HG03066 (cell line): ENCODE measurements around the gene SLC35F4.

Source experiments
- ATAC-seq: cut with Tn5 transposase; IDR thresholded peaks from one replicate; pipeline ENCODE4 v1.9.1; 2021; ENCODE audit warnings: low read depth; ENCODE audit not compliant: unreplicated experiment

Gene SLC35F4

DNA sequence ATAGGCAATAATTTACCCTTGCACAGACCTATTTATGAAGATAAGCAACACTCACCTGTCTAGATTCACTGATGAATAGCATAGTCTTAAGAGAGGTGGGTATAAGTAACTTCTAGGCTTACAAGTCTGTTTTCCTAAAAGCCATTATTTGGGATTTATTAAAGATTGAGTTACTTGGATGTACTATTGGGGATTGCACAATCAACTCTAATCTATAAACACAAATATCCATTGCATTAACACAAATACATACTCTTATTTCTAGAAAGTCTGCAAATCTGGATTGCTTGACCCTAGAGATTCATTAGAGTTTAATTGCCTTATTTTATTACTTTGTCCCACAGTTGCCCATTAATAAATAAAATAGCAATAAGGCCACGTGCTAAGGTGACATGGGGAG is 224.1 kb downstream of the SLC35F4 start:
- no peak for ATAC-seq

DNA sequence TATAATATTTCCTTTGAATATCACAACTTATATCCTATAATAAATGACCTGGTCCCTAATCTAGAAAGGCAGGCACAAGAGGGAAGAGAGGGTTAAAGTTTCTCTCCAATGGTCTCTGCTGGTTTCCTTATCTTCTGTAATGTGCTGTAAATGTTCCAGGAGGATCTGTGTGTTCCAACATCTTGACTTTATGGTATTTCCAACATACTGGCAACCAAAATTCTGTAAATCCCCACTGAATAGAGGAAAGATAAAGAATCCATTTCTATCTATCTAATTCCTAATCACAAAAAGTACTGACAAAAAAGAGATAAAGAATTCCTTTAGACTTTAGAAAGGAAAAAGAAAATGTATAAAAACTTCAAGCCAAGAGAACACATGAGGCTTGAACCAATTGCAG is 225.9 kb downstream of the SLC35F4 start:
- no peak for ATAC-seq

DNA sequence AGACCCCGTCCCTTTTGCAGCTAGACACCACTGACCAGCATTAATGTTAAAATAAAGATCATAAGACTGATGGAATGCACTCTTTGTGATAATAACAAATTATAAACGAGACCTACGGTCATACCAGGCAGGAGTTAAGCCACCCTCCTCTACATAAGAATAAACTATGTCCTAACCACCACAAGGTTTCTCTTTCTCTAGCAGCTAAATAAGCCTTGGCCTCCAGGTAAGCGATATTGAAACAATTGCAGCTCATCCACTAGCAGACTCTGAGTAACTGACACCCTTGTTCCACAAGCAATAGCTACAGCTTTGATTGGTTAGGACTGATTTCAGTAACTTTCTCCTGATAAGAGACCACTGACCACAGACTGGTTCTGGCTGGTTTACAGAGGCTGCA is 228.0 kb downstream of the SLC35F4 start:
- ATAC-seq, result no peak

DNA sequence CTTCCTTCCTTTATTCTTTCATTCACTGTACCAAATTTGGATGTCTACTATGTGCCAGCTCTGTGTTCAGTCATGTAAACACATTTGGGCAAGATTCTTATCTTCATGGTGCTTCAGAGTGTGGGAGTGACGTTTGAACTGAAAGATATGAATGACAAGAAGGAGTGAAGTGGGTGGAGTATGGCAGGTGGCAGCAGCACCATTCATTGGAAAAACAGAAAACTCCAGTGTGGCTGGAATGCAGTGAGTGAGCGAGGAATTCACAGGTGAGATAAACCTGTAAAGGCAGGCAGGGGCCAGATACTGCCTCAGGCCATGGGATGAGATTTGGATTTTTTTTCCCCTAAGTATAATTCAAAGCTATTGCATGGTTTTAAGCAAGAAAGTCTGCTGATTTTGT is 231.6 kb downstream of the SLC35F4 start:
- ATAC-seq, result no peak

DNA sequence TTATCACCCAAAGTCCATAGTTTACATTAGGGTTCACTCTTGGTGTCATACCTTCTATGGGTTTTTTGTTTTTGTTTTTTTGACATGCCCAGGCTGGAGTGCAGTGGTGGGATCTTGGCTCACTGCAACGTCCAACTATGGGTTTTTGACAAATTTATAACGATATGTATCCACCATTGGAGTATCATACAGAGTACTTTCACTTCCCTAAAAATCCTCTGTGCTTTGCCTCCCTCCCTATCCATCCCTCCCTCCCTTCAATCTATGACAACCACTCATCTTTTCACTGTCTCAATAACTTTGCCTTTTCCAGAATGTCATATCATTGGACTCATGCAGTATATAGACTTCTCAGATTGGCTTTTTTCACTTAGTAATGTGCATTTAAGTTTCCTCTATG is 233.2 kb downstream of the SLC35F4 start:
- ATAC-seq, result no peak

DNA sequence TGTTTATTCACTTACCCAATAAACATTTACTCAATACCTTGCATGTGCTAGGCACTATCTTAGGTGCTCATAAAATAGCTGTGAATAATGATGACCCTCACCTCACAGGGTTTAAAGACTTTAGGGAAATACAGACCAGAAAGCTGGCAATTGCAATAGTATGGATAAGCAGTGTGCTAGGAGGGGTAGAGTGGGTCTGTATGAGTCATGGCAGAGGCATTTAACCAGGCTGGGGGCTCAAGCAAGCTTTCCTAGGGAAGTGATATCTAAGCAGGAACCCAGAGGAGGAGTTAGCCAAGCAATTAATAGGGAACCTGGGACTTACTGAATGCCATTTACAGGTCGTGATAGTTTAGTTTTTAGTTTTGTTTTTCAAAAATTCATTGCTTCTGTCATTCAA is 248.4 kb downstream of the SLC35F4 start:
- no peak for ATAC-seq

DNA sequence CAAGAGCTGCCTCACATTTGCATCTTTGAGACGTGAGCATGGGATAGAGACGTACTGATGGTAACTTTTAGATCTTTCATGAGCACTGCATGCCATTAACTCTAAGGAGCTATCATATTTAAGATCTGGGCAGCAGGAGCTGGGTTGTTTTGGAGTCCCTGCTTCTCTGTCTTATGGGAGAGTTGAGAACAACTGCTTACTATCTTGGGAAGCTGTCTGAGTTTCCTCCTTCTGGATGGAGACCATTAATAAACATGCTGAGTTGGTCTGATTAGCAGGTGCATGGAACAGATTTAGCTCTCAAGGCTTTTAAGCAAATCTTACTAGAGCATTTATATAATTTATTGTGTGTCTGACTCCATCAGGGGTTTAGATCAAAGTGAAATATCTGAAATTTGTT is 252.9 kb downstream of the SLC35F4 start:
- ATAC-seq, result no peak

DNA sequence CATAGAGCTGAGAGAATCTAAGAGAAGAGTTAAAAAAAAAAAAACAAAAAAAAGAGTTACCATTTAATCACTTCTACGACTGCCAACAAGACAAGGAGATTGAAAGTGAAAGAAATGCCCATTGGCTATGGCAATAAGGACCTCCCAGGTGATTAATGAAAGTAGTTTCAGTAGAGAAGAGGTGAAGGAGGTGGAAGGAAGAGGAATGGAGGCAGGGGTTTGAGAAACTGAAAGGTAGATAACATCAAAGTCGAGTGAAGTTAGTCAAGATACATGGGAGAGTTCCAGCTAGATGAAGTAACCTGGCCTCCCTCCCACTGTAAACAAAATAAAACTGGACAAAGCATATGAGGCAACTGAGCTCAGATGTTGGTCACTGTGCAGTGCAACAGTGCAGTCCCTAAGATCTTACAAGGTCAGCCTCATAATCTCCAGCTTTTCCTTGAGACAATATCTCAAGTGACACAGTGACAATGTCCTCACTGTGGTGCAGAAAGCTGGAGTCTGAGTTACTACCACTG is 254.3 kb downstream of the SLC35F4 start:
- ATAC-seq, result no peak

DNA sequence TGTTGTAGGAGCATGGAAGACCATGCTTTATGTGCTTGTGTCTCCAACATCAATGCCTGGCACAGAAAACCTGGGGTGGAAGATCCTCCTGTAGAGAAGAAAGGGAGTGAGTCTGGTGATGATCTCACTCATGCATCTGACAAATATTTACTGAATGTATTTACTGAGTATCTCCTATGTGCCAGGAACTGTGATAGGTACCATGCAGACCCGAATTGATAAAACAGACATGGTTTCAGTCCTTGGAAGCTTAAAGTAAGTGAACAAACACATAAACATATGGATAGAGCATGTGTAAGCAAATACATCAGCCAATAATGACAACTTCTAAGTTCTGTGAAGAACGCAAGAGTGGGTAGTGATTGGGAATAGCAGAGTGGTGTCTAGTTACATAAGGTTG is 255.3 kb downstream of the SLC35F4 start:
- no peak for ATAC-seq

DNA sequence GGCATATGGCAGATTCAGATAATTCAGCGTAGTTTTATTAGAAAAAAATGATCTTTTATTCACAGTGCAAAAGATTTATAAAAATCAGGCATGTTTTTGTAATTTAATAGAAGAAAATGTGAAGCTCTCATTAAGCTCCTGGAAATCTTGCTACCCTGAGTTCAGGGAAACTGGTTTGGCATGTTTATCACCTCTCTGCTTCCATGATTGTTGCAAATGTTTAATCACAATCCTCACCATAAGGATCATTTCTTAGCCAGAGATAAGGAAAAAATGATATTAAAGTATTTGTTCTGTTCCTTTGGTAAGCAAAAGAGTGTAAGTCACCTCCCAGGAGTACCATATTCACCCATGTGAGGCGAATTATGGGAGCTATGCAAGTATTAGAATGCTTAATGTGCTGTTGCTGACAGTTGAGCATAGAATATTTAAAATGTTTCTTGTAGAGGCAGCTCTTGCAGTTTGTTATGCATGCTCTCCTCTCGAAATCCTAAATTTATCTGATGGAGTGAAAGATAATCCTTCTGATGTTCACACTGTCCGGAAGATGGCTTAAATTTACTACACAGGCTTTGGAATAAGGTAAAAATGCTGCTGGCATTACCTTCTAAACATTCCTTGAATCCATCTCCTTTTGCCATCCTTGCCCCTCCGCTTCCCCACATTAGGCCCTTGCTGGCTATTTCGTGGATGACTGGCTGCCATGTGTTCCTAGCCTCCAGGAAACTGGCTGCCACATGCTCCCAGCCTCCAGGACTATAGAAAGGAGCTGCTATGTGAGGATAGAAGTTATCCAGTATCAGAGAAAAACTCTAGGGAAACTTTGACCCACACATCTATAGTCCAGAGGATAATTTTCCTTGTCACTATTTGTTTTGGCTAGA is 256.5 kb downstream of the SLC35F4 start:
- ATAC-seq, result no peak

DNA sequence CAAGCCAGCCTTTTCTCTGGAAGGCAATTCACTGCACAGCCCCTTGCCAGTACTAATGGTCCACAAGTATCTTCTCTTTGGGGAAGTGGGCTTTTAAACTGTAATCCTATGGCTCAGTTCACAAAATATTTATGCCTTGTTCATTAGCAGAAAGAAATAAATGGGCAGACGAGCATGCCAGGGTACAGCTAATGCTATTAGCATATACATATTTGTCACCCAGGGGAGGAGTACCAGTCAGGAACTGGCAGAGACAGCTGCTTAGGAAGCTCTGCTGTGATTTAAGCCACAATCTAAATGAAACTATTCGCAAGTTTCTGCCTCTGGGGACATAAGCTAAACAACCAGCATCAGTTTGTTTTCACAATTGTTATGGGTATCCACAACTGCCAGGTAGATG is 258.8 kb downstream of the SLC35F4 start:
- no peak for ATAC-seq

DNA sequence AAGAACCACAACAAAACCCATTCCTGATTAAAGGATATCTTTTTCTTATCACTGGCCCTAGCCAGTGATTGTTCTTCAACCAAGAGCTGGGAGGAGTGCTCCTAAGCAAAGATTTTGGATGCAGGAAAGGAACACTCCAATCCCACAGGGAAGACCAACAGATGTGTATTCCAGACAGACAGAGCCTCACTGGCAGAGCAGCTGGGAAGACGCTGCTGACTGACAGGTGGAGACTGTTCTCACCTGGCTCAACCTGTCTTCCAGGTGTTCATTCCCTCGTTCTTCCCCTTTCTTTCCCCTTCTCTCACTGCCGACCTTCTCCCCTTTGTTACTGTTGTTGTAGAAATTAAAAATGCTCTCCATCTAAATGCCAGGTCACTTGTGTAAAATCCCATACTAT is 282.5 kb downstream of the SLC35F4 start:
- ATAC-seq, result no peak

DNA sequence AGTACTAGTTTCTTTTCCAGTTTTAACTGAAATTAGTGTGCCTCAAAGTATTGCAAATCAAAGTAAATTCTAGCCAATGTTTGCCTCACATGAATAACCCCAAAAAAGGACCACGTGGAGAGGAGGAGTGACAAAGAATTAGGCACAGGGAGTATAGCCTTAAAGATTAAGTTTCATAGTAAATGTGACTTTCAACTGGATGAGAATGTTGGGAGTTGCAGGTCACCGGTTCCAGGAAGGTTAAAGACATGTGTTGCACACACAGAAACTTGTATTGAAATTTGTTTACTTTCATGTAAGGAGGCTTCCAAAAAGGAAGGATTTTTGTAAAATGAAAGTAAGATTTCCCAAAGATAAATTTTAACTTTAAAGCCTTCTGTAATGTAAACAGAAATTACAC is 283.1 kb downstream of the SLC35F4 start:
- ATAC-seq, result no peak

DNA sequence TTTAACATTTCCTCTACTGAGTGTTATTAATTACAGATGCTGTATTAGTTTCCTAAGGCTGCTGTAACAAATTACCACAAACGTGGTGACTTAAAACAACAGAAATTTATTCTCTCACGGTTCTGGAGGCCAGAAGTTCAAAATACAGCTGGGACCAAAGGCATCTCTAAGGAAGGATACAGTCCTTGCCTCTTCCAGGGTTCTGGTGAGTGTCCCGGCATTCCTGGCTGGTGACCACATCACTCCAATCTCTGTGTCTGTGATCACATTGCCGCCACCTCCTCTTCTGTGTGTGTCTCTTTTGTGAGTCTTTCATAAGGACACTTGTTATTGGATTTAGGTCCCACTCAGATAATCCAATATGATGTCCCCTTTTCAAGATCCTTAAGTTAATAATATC is 287.1 kb downstream of the SLC35F4 start:
- ATAC-seq, result no peak

DNA sequence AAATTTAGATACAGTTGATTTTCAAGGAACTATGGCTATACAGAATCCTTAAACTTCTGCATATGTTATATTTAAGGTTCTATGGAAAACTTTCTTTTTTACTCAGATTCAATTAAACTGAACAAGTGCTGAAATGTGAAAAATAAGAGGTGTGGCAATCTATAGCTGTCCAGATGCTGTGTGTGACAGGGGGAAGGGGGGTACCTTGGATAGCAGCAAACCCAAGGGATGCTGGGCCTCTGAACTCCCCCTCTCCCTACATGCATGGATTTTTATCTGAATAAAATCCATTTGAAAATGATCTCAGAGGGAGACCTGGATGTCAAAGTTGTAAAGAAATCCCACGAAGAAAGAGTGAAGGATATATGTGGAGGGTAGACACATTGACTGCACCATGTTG is 289.4 kb downstream of the SLC35F4 start:
- ATAC-seq, result no peak

DNA sequence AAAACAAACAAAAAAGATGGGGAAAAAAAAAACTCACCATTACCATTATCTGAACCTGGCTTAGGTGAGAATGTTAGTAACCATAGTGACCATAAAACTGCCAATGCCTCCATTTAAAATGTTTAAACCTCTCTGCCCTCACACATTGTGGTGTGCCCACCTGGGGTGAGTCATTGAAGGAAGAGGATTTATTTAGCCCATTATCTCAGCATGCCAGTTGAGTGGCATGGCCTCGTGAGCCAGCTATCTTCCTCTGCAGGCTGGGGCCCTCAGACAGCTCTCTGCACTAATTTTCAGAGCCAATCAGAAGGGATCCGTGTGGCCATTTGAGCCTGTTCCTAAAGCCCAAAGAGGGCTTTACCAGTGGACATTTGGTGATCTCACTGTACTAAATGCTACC is 290.4 kb downstream of the SLC35F4 start:
- ATAC-seq, result no peak

DNA sequence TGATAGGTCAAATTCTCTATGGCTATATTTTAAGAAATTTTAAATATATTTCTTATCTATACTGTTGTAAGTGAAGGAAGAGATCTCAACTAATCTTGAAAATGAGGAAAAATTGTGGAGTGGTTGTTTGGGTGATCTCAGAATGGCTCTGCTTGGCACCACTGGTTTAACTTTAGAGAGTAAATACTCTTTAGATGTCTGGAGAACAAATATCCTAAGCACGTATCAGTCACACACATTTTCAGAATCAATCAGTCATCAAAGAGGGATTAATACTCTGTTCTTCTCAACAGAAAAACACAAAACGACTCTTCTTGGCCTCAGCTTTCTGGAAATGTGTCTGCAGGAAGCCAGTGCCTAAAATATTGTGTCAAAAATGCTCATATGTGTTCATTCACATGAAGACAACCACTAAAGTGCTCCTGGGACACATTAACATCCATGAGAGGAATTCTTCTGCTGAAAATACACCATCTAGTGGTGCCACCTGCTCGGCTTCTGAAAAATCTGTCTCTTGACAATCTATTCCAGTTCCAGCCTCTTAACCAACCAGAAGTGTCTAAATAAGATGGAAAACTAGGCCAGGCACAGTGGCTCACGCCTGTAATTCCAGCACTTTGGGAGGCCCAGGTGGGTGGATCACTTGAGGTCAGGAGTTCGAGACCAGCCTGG is 291.1 kb downstream of the SLC35F4 start:
- ATAC-seq, result no peak

DNA sequence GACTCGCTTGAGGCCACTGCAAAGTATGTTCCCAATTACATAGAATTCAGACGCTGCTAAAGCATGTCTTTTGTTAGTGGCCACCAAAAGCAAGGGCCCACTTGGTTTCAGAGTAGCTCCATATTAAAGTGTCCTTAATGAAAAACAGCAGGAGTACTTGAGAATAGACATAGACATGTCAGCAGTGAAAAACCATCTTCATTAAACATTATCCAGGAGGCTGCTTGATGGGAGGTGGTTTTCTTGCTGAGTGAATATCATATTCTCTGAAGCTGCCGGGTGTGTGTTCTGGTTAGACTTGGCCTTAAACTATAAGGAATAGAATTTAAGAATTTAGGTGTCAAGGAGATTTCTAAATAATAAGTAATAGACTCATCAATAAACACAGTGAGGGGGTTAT is 292.7 kb downstream of the SLC35F4 start:
- no peak for ATAC-seq

DNA sequence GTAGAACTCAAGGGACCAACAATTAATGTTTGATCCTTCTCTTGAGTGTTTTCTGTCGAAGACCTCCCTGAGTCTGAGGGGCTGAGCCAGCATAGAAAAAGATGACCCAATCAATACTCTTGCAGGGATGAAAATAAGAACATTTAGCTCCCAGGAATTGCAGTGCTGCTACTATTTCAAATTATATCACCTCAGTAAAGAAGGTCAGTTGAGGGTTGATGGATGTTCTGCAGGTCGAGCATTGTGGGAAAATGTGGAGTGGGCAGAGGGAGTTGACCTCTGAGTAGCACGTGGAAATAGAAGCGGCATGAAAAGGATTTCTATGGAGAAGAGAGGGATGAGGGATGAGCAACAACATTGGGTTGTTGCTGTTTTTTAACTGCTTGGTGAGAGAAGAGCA is 297.3 kb downstream of the SLC35F4 start:
- ATAC-seq, result no peak

DNA sequence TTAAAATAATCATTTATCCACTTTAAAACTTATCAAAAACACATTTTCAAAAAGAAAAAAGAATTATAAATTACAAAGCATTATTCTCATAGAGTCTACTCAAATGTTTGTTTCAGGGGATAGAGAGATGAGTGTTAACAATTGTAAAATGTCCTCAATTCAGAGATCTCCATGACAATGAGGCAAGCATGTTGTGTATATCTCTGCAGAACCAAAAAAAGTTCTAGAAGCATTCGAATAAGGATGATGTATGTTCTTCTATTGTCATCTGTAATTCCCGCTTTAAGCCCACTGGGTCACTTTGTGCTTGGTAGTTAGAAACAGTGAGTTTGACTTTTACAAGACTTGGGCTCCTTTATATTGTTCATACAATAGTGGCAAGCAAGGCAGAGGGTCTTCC is 298.7 kb downstream of the SLC35F4 start:
- no peak for ATAC-seq

DNA sequence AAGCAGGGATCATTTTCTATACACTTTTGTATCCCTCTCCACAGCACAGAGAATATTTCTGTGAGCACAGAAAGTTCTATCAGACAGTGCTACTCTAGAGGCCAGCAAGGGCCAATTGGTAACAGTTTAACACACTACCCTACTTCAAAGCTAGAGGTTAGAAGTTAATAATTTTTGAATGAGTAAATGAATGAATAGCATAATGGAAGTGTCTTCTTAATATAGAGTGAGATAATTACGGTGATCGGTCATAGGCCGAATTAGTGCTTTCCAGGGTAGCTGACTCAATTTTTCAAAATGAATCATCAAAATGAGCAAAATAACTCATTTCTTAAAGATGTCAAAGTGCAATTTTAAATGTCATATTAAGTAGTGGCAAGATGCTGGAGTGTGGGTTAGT is 305.2 kb downstream of the SLC35F4 start:
- ATAC-seq, result peak; percentile 65

DNA sequence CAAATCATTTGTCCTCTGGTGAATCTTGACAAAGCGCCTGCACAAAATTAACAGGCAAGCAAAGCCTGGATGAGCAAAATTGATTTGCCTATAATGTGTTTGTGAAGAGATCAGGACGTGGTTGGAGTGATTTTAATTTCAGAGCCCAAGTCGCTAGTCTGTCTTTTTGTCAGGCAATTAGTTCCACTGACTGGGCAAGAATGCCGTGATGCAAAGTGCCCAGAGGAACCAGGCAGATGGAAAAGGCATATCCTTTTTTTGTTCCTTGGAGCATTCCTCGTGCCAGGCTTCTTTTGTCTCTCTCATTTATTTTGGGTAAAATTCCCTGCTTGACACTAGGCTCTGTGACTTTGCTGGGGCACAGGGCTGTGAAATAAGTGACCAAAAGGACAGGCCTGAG is 306.3 kb downstream of the SLC35F4 start:
- ATAC-seq, result no peak
